ENCODE results near the gene TTLL1. TPM values are rescaled to one million over a fixed set of nuclear protein-coding genes. Genes with fewer than 3 reads are reported as not detected.

TTLL1 gene
- total RNA-seq, 1 donor from 2014 or later, result 9.4 TPM

- Mint-ChIP-seq H3K4me3 (no peak overlapping the region), H3K36me3 (peaks cover 6% of the 10 kb centered on the region), H3K27ac (peak overlapping the region; percentile 62), H3K4me1 (peaks cover 18% of the 10 kb centered on the region), H3K9me3 (peaks cover 10% of the 10 kb centered on the region), H3K27me3 (ENCODE audit: insufficient read depth, low read depth) (peaks cover 7% of the 10 kb centered on the region)
- H3K79me2 ChIP-seq (ENCODE audit: low read depth), result no peaks in the 10 kb centered on the region
- no peak overlapping the region for H3K9ac ChIP-seq
- H3K9me3 ChIP-seq (ENCODE audit: low read depth), result no peaks in the 10 kb centered on the region
- no peak overlapping the region for H2AFZ ChIP-seq (replicated peaks)
- H3K27me3 ChIP-seq, result no peaks in the 10 kb centered on the region
- H3K4me1 ChIP-seq, result peaks cover 5% of the 10 kb centered on the region
- no peak overlapping the region for H3K4me2 ChIP-seq
- H4K20me1 ChIP-seq (ENCODE audit: low read depth), result no peaks in the 10 kb centered on the region
- no peaks in the 10 kb centered on the region for H3K36me3 ChIP-seq
- H3K4me3 ChIP-seq, result no peak overlapping the region
- H3K27ac ChIP-seq, result no peak overlapping the region
- TF ChIP-seq CTCF (IDR thresholded peaks at IDR 0.05), result no peak
- no peak for TF ChIP-seq EZH2phosphoT487 (IDR thresholded peaks at IDR 0.05)
- TF ChIP-seq EZH2 (IDR thresholded peaks at IDR 0.05), result no peak
- no peaks in the 10 kb centered on the region for H3F3A ChIP-seq (ENCODE audit: low read depth)
- no peak for DNase-seq (ENCODE audit: low spot score)
These were observed 9.2 kb upstream of the TTLL1 start for GRCh38 chr22:43098356-43098755.

- H3K9me3 Mint-ChIP-seq, result peaks cover 10% of the 10 kb centered on the region
These were observed 7.2 kb upstream of the TTLL1 start for GRCh38 chr22:43096420-43096819.

GRCh38 chr22:43094551-43094950 lies 5.4 kb upstream of the TTLL1 start:
- Mint-ChIP-seq H3K9me3 (peaks cover 10% of the 10 kb centered on the region), H3K27me3 (ENCODE audit: insufficient read depth, low read depth) (peaks cover 7% of the 10 kb centered on the region), H3K4me3 (no peak overlapping the region), H3K27ac (no peak overlapping the region), H3K36me3 (peaks cover 6% of the 10 kb centered on the region), H3K4me1 (peaks cover 8% of the 10 kb centered on the region)
- Histone ChIP-seq H3K4me1 (peaks cover 4% of the 10 kb centered on the region), H3K4me3 (no peak overlapping the region), H3K79me2 (ENCODE audit: low read depth) (no peaks in the 10 kb centered on the region), H3K9me3 (ENCODE audit: low read depth) (no peaks in the 10 kb centered on the region), H3K27me3 (no peaks in the 10 kb centered on the region), H3K4me2 (no peak overlapping the region), H4K20me1 (ENCODE audit: low read depth) (no peaks in the 10 kb centered on the region), H3F3A (ENCODE audit: low read depth) (peaks cover 9% of the 10 kb centered on the region), H3K36me3 (no peaks in the 10 kb centered on the region), H3K9ac (no peak overlapping the region), H3K27ac (no peak overlapping the region), H2AFZ (replicated peaks) (no peak overlapping the region)
- TF ChIP-seq EZH2phosphoT487 (IDR thresholded peaks at IDR 0.05) (no peak), EZH2 (IDR thresholded peaks at IDR 0.05) (no peak), CTCF (IDR thresholded peaks at IDR 0.05) (no peak)
- DNase-seq (ENCODE audit: low spot score), result no peak

More at GRCh38 chr22:43096420-43096819, 7.2 kb upstream of the TTLL1 start:
- no peak overlapping the region for H3K4me3 ChIP-seq
- DNase-seq (ENCODE audit: low spot score), result no peak
- no peak overlapping the region for H3K27ac Mint-ChIP-seq
- H3F3A ChIP-seq (ENCODE audit: low read depth), result peaks cover under 1% of the 10 kb centered on the region
- no peaks in the 10 kb centered on the region for H4K20me1 ChIP-seq (ENCODE audit: low read depth)
- no peak overlapping the region for H3K27ac ChIP-seq
- TF ChIP-seq EZH2 (IDR thresholded peaks at IDR 0.05) (no peak), EZH2phosphoT487 (IDR thresholded peaks at IDR 0.05) (no peak), CTCF (IDR thresholded peaks at IDR 0.05) (no peak)
- peaks cover 12% of the 10 kb centered on the region for H3K4me1 Mint-ChIP-seq
- peaks cover 6% of the 10 kb centered on the region for H3K36me3 Mint-ChIP-seq
- no peaks in the 10 kb centered on the region for H3K27me3 ChIP-seq
- no peak overlapping the region for H3K9ac ChIP-seq
- no peaks in the 10 kb centered on the region for H3K9me3 ChIP-seq (ENCODE audit: low read depth)
- no peak overlapping the region for H3K4me3 Mint-ChIP-seq
- peaks cover 7% of the 10 kb centered on the region for H3K27me3 Mint-ChIP-seq (ENCODE audit: insufficient read depth, low read depth)
- no peak overlapping the region for H2AFZ ChIP-seq (replicated peaks)
- peaks cover 4% of the 10 kb centered on the region for H3K4me1 ChIP-seq
- no peak overlapping the region for H3K4me2 ChIP-seq
- no peaks in the 10 kb centered on the region for H3K79me2 ChIP-seq (ENCODE audit: low read depth)
- no peaks in the 10 kb centered on the region for H3K36me3 ChIP-seq

All from neural progenitor cell (in vitro differentiated cells).